Neural progenitor cell (in vitro differentiated cells): Measurements from ENCODE around the gene FOXG1. TPM values are rescaled to one million over a fixed set of nuclear protein-coding genes. Genes with fewer than 3 reads are reported as not detected.

ENCODE experiments used
- DNase-seq: peaks from one replicate; pipeline ENCODE4 v3.0.0-alpha.2; 2016; ENCODE audit warnings: low spot score
- H2AFZ ChIP-seq: fragments of 200-600 bp; sonication (generic); replicated peaks from 2 replicates; pipeline ENCODE4 v1.6.1; 2016; ENCODE audit warnings: antibody characterized with exemption
- H3F3A ChIP-seq: fragments of 200-600 bp; sonication (generic); 2 replicates; pipeline ENCODE4 v1.6.1; 2016; ENCODE audit warnings: antibody characterized with exemption, low read depth
- H3K27ac ChIP-seq: fragments of 200-600 bp; sonication (generic); 2 replicates; pipeline ENCODE4 v1.5.1; 2016; ENCODE audit warnings: mild to moderate bottlenecking
- H3K27me3 ChIP-seq: fragments of 200-600 bp; sonication (generic); 2 replicates; pipeline ENCODE4 v1.6.1; 2016; ENCODE audit warnings: mild to moderate bottlenecking, moderate library complexity
- H3K36me3 ChIP-seq: fragments of 200-600 bp; sonication (generic); 2 replicates; pipeline ENCODE4 v1.5.1; 2016
- H3K4me1 ChIP-seq: fragments of 200-600 bp; sonication (generic); 2 replicates; pipeline ENCODE4 v1.6.1; 2016; ENCODE audit warnings: mixed run types
- H3K4me2 ChIP-seq: fragments of 200-600 bp; sonication (generic); 2 replicates; pipeline ENCODE4 v1.6.1; 2016
- H3K4me3 ChIP-seq: fragments of 200-600 bp; sonication (generic); 2 replicates; pipeline ENCODE4 v1.5.1; 2016
- H3K79me2 ChIP-seq: fragments of 200-600 bp; sonication (generic); 2 replicates; pipeline ENCODE4 v1.6.1; 2016; ENCODE audit warnings: low read depth
- H3K9ac ChIP-seq: fragments of 200-600 bp; sonication (generic); 2 replicates; pipeline ENCODE4 v1.6.1; 2016
- H3K9me3 ChIP-seq: fragments of 200-600 bp; sonication (generic); 2 replicates; pipeline ENCODE4 v1.5.1; 2016; ENCODE audit warnings: low read depth
- H4K20me1 ChIP-seq: fragments of 200-600 bp; sonication (generic); 2 replicates; pipeline ENCODE4 v1.6.1; 2016; ENCODE audit warnings: low read depth
- H3K27ac Mint-ChIP-seq: 3 replicates; pipeline ENCODE4 v1.8.0; 2021; ENCODE audit warnings: mixed read lengths
- H3K27me3 Mint-ChIP-seq: 2 replicates; pipeline ENCODE4 v1.8.0; 2022; ENCODE audit warnings: low read depth, mild to moderate bottlenecking, inconsistent platforms, moderate library complexity, mixed read lengths; ENCODE audit not compliant: insufficient read depth
- H3K36me3 Mint-ChIP-seq: 3 replicates; pipeline ENCODE4 v1.8.0; 2021; ENCODE audit warnings: mixed read lengths
- H3K4me1 Mint-ChIP-seq: 3 replicates; pipeline ENCODE4 v1.8.0; 2021; ENCODE audit warnings: mixed read lengths
- H3K4me3 Mint-ChIP-seq: 3 replicates; pipeline ENCODE4 v1.8.0; 2021; ENCODE audit warnings: mild to moderate bottlenecking, moderate library complexity, mixed read lengths
- H3K9me3 Mint-ChIP-seq: 3 replicates; pipeline ENCODE4 v1.8.0; 2020; ENCODE audit warnings: mixed read lengths
- EZH2 ChIP-seq: fragments of 200-600 bp; sonication (generic); IDR thresholded peaks from 2 replicates; pipeline ENCODE4 v1.6.1; 2017; ENCODE audit warnings: antibody characterized with exemption, mild to moderate bottlenecking, moderate library complexity
- EZH2phosphoT487 ChIP-seq: fragments of 200-600 bp; sonication (generic); IDR thresholded peaks from 2 replicates; pipeline ENCODE4 v1.6.1; 2017; ENCODE audit warnings: antibody characterized with exemption
- total RNA-seq: library from RNA; depleted of rRNA; stranded (reverse); fragments of >200 nt; gene quantifications from 2 replicates; pipeline ENCODE4 v1.2.3, GENCODE V29; 2015; ENCODE audit warnings: low replicate concordance
- TF ChIP-seq, protein P1 (sequence below): fragments of 200-600 bp; sonication (generic); IDR thresholded peaks from 2 replicates; pipeline ENCODE4 v1.5.1; 2017; ENCODE audit warnings: antibody characterized with exemption, mild to moderate bottlenecking

The FOXG1 gene
- total RNA-seq, 1 donor from 2014 or later = 0.69 TPM

DNA sequence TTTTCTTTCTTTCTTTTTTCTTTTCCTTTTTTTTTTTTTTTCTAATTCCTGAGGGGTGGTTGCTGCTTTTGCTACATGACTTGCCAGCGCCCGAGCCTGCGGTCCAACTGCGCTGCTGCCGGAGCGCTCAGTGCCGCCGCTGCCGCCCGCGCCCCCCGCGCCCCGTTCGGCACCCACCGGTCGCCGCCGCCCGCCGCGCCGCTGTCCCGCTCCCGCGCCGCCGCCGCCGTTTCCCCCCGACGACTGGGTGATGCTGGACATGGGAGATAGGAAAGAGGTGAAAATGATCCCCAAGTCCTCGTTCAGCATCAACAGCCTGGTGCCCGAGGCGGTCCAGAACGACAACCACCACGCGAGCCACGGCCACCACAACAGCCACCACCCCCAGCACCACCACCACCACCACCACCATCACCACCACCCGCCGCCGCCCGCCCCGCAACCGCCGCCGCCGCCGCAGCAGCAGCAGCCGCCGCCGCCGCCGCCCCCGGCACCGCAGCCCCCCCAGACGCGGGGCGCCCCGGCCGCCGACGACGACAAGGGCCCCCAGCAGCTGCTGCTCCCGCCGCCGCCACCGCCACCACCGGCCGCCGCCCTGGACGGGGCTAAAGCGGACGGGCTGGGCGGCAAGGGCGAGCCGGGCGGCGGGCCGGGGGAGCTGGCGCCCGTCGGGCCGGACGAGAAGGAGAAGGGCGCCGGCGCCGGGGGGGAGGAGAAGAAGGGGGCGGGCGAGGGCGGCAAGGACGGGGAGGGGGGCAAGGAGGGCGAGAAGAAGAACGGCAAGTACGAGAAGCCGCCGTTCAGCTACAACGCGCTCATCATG lies 654 bp downstream of the FOXG1 start:
- peaks cover 8% of the 10 kb centered on the region for H3K4me1 Mint-ChIP-seq
- no peak overlapping the region for H3K9ac ChIP-seq
- peaks cover 2% of the 10 kb centered on the region for H3K9me3 Mint-ChIP-seq
- peaks cover 100% of the 10 kb centered on the region for H3K27me3 ChIP-seq
- H3K9me3 ChIP-seq = no peaks in the 10 kb centered on the region
- H3K27ac ChIP-seq = no peak overlapping the region
- H3K4me3 ChIP-seq = peak overlapping the region; percentile 61
- H3K79me2 ChIP-seq = no peaks in the 10 kb centered on the region
- no peak overlapping the region for H3K27ac Mint-ChIP-seq
- H3K4me2 ChIP-seq = peak overlapping the region; percentile 98
- H3K4me1 ChIP-seq = peaks cover 3% of the 10 kb centered on the region
- peaks cover 52% of the 10 kb centered on the region for H4K20me1 ChIP-seq
- no peaks in the 10 kb centered on the region for H3K36me3 Mint-ChIP-seq
- peaks cover 65% of the 10 kb centered on the region for H3K27me3 Mint-ChIP-seq
- H3K4me3 Mint-ChIP-seq = peak overlapping the region; percentile 89
- peaks cover 33% of the 10 kb centered on the region for H3F3A ChIP-seq
- TF ChIP-seq EZH2 = no peak
- TF ChIP-seq EZH2phosphoT487 = no peak
- TF ChIP-seq, protein P1, sequence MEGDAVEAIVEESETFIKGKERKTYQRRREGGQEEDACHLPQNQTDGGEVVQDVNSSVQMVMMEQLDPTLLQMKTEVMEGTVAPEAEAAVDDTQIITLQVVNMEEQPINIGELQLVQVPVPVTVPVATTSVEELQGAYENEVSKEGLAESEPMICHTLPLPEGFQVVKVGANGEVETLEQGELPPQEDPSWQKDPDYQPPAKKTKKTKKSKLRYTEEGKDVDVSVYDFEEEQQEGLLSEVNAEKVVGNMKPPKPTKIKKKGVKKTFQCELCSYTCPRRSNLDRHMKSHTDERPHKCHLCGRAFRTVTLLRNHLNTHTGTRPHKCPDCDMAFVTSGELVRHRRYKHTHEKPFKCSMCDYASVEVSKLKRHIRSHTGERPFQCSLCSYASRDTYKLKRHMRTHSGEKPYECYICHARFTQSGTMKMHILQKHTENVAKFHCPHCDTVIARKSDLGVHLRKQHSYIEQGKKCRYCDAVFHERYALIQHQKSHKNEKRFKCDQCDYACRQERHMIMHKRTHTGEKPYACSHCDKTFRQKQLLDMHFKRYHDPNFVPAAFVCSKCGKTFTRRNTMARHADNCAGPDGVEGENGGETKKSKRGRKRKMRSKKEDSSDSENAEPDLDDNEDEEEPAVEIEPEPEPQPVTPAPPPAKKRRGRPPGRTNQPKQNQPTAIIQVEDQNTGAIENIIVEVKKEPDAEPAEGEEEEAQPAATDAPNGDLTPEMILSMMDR = no peak
- H2AFZ ChIP-seq = peak overlapping the region; percentile 81
- peak; percentile 18 for DNase-seq
- H3K36me3 ChIP-seq = no peaks in the 10 kb centered on the region

DNA sequence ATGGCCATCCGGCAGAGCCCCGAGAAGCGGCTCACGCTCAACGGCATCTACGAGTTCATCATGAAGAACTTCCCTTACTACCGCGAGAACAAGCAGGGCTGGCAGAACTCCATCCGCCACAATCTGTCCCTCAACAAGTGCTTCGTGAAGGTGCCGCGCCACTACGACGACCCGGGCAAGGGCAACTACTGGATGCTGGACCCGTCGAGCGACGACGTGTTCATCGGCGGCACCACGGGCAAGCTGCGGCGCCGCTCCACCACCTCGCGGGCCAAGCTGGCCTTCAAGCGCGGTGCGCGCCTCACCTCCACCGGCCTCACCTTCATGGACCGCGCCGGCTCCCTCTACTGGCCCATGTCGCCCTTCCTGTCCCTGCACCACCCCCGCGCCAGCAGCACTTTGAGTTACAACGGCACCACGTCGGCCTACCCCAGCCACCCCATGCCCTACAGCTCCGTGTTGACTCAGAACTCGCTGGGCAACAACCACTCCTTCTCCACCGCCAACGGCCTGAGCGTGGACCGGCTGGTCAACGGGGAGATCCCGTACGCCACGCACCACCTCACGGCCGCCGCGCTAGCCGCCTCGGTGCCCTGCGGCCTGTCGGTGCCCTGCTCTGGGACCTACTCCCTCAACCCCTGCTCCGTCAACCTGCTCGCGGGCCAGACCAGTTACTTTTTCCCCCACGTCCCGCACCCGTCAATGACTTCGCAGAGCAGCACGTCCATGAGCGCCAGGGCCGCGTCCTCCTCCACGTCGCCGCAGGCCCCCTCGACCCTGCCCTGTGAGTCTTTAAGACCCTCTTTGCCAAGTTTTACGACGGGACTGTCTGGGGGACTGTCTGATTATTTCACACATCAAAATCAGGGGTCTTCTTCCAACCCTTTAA lies 1.5 kb downstream of the FOXG1 start:
- TF ChIP-seq EZH2 (peak; percentile 99), EZH2phosphoT487 (peak; percentile 98)
- TF ChIP-seq, protein P1 = peak; percentile 50
- peaks cover 52% of the 10 kb centered on the region for H4K20me1 ChIP-seq
- peak overlapping the region; percentile 46 for H3K27ac Mint-ChIP-seq
- H3K4me1 ChIP-seq = peaks cover 3% of the 10 kb centered on the region
- peaks cover 65% of the 10 kb centered on the region for H3K27me3 Mint-ChIP-seq
- DNase-seq = peak; percentile 78
- no peaks in the 10 kb centered on the region for H3K36me3 ChIP-seq
- peaks cover 100% of the 10 kb centered on the region for H3K27me3 ChIP-seq
- no peaks in the 10 kb centered on the region for H3K36me3 Mint-ChIP-seq
- H3K9me3 ChIP-seq = no peaks in the 10 kb centered on the region
- H3K9me3 Mint-ChIP-seq = peaks cover 2% of the 10 kb centered on the region
- peak overlapping the region; percentile 36 for H3K4me3 ChIP-seq
- no peak overlapping the region for H3K9ac ChIP-seq
- H3F3A ChIP-seq = peaks cover 29% of the 10 kb centered on the region
- no peaks in the 10 kb centered on the region for H3K79me2 ChIP-seq
- H3K4me1 Mint-ChIP-seq = peaks cover 6% of the 10 kb centered on the region
- peak overlapping the region; percentile 81 for H2AFZ ChIP-seq
- peak overlapping the region; percentile 36 for H3K4me2 ChIP-seq
- H3K27ac ChIP-seq = no peak overlapping the region
- peak overlapping the region; percentile 89 for H3K4me3 Mint-ChIP-seq

DNA sequence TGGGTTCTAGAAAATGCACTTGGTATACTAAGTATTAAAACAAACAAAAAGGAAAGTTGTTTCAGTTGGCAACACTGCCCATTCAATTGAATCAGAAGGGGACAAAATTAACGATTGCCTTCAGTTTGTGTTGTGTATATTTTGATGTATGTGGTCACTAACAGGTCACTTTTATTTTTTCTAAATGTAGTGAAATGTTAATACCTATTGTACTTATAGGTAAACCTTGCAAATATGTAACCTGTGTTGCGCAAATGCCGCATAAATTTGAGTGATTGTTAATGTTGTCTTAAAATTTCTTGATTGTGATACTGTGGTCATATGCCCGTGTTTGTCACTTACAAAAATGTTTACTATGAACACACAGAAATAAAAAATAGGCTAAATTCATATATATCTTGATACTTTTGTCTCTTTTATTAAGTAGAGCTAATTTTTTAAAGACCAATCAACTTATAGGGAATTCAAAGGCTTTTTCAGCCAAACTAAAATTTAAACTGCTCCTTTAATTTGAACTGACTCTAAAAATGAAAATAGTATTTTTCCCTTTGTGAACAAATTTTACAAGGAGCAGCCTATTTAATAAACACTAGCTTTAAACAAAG lies 2.8 kb downstream of the FOXG1 start:
- Histone ChIP-seq H3K27me3 (peaks cover 100% of the 10 kb centered on the region), H3K4me2 (peak overlapping the region; percentile 36), H3K79me2 (no peaks in the 10 kb centered on the region), H3F3A (peaks cover 36% of the 10 kb centered on the region), H3K4me1 (peaks cover 3% of the 10 kb centered on the region), H3K9ac (no peak overlapping the region), H4K20me1 (peaks cover 57% of the 10 kb centered on the region), H3K36me3 (no peaks in the 10 kb centered on the region), H3K4me3 (peak overlapping the region; percentile 36), H3K9me3 (no peaks in the 10 kb centered on the region), H2AFZ (no peak overlapping the region), H3K27ac (no peak overlapping the region)
- peaks cover 14% of the 10 kb centered on the region for H3K4me1 Mint-ChIP-seq
- TF ChIP-seq EZH2phosphoT487 (no peak), EZH2 (no peak)
- TF ChIP-seq, protein P1 = no peak
- peaks cover 68% of the 10 kb centered on the region for H3K27me3 Mint-ChIP-seq
- no peak for DNase-seq
- peaks cover 2% of the 10 kb centered on the region for H3K9me3 Mint-ChIP-seq
- H3K4me3 Mint-ChIP-seq = peak overlapping the region; percentile 89
- no peak overlapping the region for H3K27ac Mint-ChIP-seq
- H3K36me3 Mint-ChIP-seq = no peaks in the 10 kb centered on the region
